A673 (cell line): ENCODE results near the gene SPI1. TPM values are rescaled to one million over a fixed set of nuclear protein-coding genes. Genes with fewer than 3 reads are reported as not detected.

Source experiments
- BruUV-seq: library from RNA; stranded (reverse); fragments of 400-500 nt; replicated peaks from 2 replicates; lab custom pipeline; 2021; lab: Mats Ljungman, UMichigan
- CTCF ChIA-PET: fragments of 300-600 bp; sonication (Branson Sonifier 250); formaldehyde crosslinking; loops from one replicate; lab custom pipeline; 2022; ENCODE audit warnings: antibody characterized with exemption; lab: Charles Lee
- POLR2A ChIA-PET: fragments of 300-600 bp; sonication (Branson Sonifier 250); formaldehyde crosslinking; loops from one replicate; lab custom pipeline; 2022; ENCODE audit warnings: antibody characterized with exemption; ENCODE audit not compliant: low non-redundant PET; lab: Charles Lee
- DNase-seq: peaks from one replicate; pipeline ENCODE4 v3.0.0-alpha.2; 2015; ENCODE audit warnings: low spot score
- H3K27ac ChIP-seq: fragments of 200-600 bp; sonication (generic); 2 replicates; pipeline ENCODE4 v1.5.1; 2016; ENCODE audit warnings: mixed run types, low read depth, mild to moderate bottlenecking, mixed read lengths, antibody characterized with exemption, low read length; ENCODE audit not compliant: poor library complexity, severe bottlenecking
- H3K27me3 ChIP-seq: fragments of 200-600 bp; sonication (generic); replicated peaks from 2 replicates; pipeline ENCODE4 v1.6.1; 2017; ENCODE audit warnings: mixed run types, low read depth, mild to moderate bottlenecking, mixed read lengths, antibody characterized with exemption, low read length; ENCODE audit not compliant: insufficient read depth, poor library complexity
- H3K36me3 ChIP-seq: fragments of 200-600 bp; sonication (generic); 2 replicates; pipeline ENCODE4 v1.6.1; 2016; ENCODE audit warnings: mixed run types, mild to moderate bottlenecking, mixed read lengths, antibody characterized with exemption, low read length; ENCODE audit not compliant: insufficient read depth, poor library complexity, severe bottlenecking
- H3K4me1 ChIP-seq: fragments of 200-600 bp; sonication (generic); 2 replicates; pipeline ENCODE4 v1.6.1; 2017; ENCODE audit warnings: mixed run types, mild to moderate bottlenecking, mixed read lengths, antibody characterized with exemption, low read length; ENCODE audit not compliant: insufficient read depth, poor library complexity, severe bottlenecking
- H3K4me3 ChIP-seq: fragments of 200-600 bp; sonication (generic); 2 replicates; pipeline ENCODE4 v1.5.1; 2016; ENCODE audit warnings: low read depth, mixed run types, mild to moderate bottlenecking, mixed read lengths, low read length; ENCODE audit not compliant: poor library complexity, severe bottlenecking
- H3K9me3 ChIP-seq: fragments of 200-600 bp; sonication (generic); 2 replicates; pipeline ENCODE4 v1.6.1; 2016; ENCODE audit warnings: mixed run types, low read depth, mild to moderate bottlenecking, mixed read lengths, antibody characterized with exemption, low read length; ENCODE audit not compliant: poor library complexity, severe bottlenecking
- EZH2 ChIP-seq: fragments of 200-600 bp; sonication (generic); IDR thresholded peaks from 2 replicates; pipeline ENCODE4 v1.6.1; 2017; ENCODE audit warnings: borderline replicate concordance, low read depth, mild to moderate bottlenecking, mixed read lengths, antibody characterized with exemption, low read length; ENCODE audit not compliant: poor library complexity, severe bottlenecking
- intact Hi-C: fragments of 100-400 bp; cut with micrococcal nuclease; formaldehyde crosslinking; loops from one replicate; pipeline ENCODE4 v1.10.0; 2022; ENCODE audit not compliant: unreplicated experiment
- microRNA-seq: library from miRNA; unstranded; fragments of <30 nt; microRNA quantifications from one replicate; pipeline ENCODE4 v1.2.0, GENCODE V29; 2021
- total RNA-seq: library from RNA; stranded (reverse); gene quantifications from 2 replicates; pipeline ENCODE4 v1.2.3, GENCODE V29; 2021
- TF ChIP-seq, protein P1 (sequence below): fragments of 300-800, 200-600 bp; sonication (generic); conservative IDR thresholded peaks from 2 replicates; pipeline ENCODE4 v1.5.1; 2017; ENCODE audit warnings: low read depth, mild to moderate bottlenecking, antibody characterized with exemption, low read length, moderate library complexity, mixed read lengths

The SPI1 gene
- total RNA-seq, 1 experiment from 2014 or later = not detected

DNA sequence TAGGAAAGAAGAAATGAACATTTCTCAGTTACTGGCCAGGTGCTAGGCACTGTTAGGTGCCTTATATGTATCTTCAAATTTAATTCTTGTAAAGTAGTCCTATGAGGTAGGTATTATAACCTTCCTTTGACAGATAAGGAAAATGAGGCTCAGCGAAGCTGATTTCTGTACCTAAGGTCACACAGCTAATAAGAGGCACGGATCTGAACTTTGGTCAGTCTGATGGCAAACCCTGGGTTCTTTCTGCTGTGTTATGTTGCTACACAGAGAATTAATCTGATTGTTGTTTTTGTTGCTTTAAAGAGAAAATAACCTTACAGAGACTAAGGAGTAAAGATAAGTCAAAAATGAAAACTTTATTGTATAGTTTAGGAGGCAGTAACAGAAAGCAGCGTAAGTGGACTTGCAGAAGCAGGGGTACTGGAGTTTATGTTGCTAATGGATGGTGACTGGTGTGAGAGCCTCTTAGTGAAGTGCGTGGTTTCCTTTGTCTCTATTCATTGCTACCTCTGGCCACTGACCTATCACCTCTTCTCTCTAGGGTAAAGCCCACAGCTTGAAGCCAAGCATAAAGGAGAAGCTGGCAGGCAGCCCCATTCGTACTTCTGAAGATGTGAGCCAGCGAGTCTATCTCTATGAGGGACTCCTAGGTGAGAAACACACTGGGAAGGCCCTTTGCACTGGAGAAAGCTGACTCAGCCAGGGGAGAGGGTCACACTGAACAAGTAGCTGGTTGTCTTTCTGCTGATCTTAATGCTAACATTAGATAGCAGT, 70.1 kb downstream of the SPI1 start:
- no peak overlapping the region for H3K27ac ChIP-seq
- H3K36me3 ChIP-seq = peaks cover 98% of the 10 kb centered on the region
- H3K4me3 ChIP-seq = no peak overlapping the region
- TF ChIP-seq, protein P1, sequence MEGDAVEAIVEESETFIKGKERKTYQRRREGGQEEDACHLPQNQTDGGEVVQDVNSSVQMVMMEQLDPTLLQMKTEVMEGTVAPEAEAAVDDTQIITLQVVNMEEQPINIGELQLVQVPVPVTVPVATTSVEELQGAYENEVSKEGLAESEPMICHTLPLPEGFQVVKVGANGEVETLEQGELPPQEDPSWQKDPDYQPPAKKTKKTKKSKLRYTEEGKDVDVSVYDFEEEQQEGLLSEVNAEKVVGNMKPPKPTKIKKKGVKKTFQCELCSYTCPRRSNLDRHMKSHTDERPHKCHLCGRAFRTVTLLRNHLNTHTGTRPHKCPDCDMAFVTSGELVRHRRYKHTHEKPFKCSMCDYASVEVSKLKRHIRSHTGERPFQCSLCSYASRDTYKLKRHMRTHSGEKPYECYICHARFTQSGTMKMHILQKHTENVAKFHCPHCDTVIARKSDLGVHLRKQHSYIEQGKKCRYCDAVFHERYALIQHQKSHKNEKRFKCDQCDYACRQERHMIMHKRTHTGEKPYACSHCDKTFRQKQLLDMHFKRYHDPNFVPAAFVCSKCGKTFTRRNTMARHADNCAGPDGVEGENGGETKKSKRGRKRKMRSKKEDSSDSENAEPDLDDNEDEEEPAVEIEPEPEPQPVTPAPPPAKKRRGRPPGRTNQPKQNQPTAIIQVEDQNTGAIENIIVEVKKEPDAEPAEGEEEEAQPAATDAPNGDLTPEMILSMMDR = no peak
- no peak for DNase-seq
- POLR2A ChIA-PET = no interaction called here
- CTCF ChIA-PET = no interaction called here
- no peaks in the 10 kb centered on the region for H3K27me3 ChIP-seq
- no peaks in the 10 kb centered on the region for H3K9me3 ChIP-seq
- H3K4me1 ChIP-seq = peaks cover 5% of the 10 kb centered on the region
- BruUV-seq = no TSS peak
- intact Hi-C loops = loop anchor here (5.0 kb wide), 1 partner anchor 36 kb away; the partner anchor contains the start of gene MADD

DNA sequence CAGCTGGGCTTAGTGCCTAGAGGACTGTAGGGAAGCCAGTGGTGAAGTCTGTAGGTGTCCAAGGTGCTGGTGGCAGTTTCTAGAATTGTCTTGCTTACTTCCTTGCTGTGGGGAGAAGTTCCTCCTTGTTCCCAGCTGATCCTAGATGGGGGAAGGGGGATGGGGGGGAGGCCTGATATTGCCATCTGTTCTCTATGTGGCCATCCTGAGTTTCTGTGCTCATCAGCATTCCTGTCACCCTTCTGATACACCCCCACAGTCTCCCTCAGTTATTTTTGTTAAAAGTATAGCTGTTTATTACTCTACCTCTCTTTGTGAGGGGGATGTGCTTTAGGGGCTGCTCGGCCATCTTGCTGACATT, 71.9 kb downstream of the SPI1 start:
- DNase-seq = no peak
- Histone ChIP-seq H3K27me3 (no peaks in the 10 kb centered on the region), H3K4me1 (peaks cover 5% of the 10 kb centered on the region), H3K36me3 (peaks cover 98% of the 10 kb centered on the region), H3K9me3 (peaks cover 8% of the 10 kb centered on the region), H3K27ac (peak overlapping the region; percentile 31), H3K4me3 (no peak overlapping the region)
- CTCF ChIA-PET = no interaction called here
- POLR2A ChIA-PET = interaction anchor here (0.6 kb wide), 1 partner anchor 47 kb away, joined by 5 read pairs; no protein-coding TSS in a partner anchor
- BruUV-seq = no TSS peak
- intact Hi-C loops = loop anchor here (5.0 kb wide), 1 partner anchor 34 kb away; the partner anchor contains the start of gene MADD
- TF ChIP-seq, protein P1 = no peak
- TF ChIP-seq EZH2 = no peak

- intact Hi-C loops = loop anchor here (5.0 kb wide), 1 partner anchor 34 kb away; the partner anchor contains the start of gene MADD
- Histone ChIP-seq H3K9me3 (peaks cover 8% of the 10 kb centered on the region), H3K27ac (peak overlapping the region; percentile 31), H3K4me3 (no peak overlapping the region), H3K36me3 (peaks cover 96% of the 10 kb centered on the region), H3K27me3 (no peaks in the 10 kb centered on the region), H3K4me1 (peaks cover 5% of the 10 kb centered on the region)
- no TSS peak for BruUV-seq
- CTCF ChIA-PET = no interaction called here
- peak; percentile 58 for DNase-seq
- POLR2A ChIA-PET = no interaction called here
- no peak for TF ChIP-seq EZH2
- TF ChIP-seq, protein P1 = no peak
These were observed 72.4 kb downstream of the SPI1 start for GRCh38 chr11:47305734-47306483.

Small RNAs within 50 kb of the gene (microRNA-seq; reads per million reads assigned to microRNA genes)
- gene MIR4487 = not detected

Other genes with a start within 250 kb of the SPI1 start
- 179 and 206 TPM in 2 replicates for gene ARFGAP2, start 201.7 kb downstream of the SPI1 start, total RNA-seq
- gene PACSIN3, start 192.1 kb downstream of the SPI1 start, total RNA-seq = 32.0 and 50.9 TPM in 2 replicates
- 71.4 and 96.9 TPM in 2 replicates for gene DDB2, start 163.6 kb downstream of the SPI1 start, total RNA-seq
- 63.3 and 68.1 TPM in 2 replicates for gene ACP2, start 129.7 kb downstream of the SPI1 start, total RNA-seq
- gene NR1H3, start 120.6 kb downstream of the SPI1 start, total RNA-seq = 14.5 and 19.5 TPM in 2 replicates
- gene MADD, start 108.4 kb downstream of the SPI1 start, total RNA-seq = 132 and 133 TPM in 2 replicates
- not detected in 2 replicates for gene MYBPC3, start 25.8 kb downstream of the SPI1 start, total RNA-seq
- 53.3 and 64.2 TPM in 2 replicates for gene SLC39A13, start 30.0 kb upstream of the SPI1 start, total RNA-seq
- 665 and 701 TPM in 2 replicates for gene PSMC3, start 47.9 kb upstream of the SPI1 start, total RNA-seq
- gene RAPSN, start 70.6 kb upstream of the SPI1 start, total RNA-seq = 1.0 TPM in 2 replicates
- gene CELF1, start 174.6 kb upstream of the SPI1 start, total RNA-seq = 246 and 257 TPM in 2 replicates
- gene PTPMT1, start 187.1 kb upstream of the SPI1 start, total RNA-seq = 68.1 and 74.3 TPM in 2 replicates
- 42.8 and 44.0 TPM in 2 replicates for gene KBTBD4, start 200.4 kb upstream of the SPI1 start, total RNA-seq
- 412 and 444 TPM in 2 replicates for gene NDUFS3, start 200.5 kb upstream of the SPI1 start, total RNA-seq
- gene FAM180B, start 208.1 kb upstream of the SPI1 start, total RNA-seq = 0.28 and 0.62 TPM in 2 replicates
- gene C1QTNF4, start 215.9 kb upstream of the SPI1 start, total RNA-seq = 0.31 and 0.41 TPM in 2 replicates